Lower lobe of right lung (tissue), 2 donors: ENCODE results near the gene HOXD9. TPM values are rescaled to one million over a fixed set of nuclear protein-coding genes. Genes with fewer than 3 reads are reported as not detected.

Experiments used
- ATAC-seq, 2 donors: fragments of 200-7000 bp; cut with Tn5 transposase; one replicate each; pipeline ENCODE4 v1.9.1; 2020 to 2022; ENCODE audit warnings: mild to moderate bottlenecking in 2 of 2, moderate library complexity in 2 of 2
- DNase-seq: peaks from one replicate; pipeline ENCODE4 v3.0.0-alpha.2; 2020
- H3K27ac ChIP-seq: fragments of 200-600 bp; one replicate; pipeline ENCODE4 v1.8.0; 2022
- H3K27me3 ChIP-seq: fragments of 200-600 bp; one replicate; pipeline ENCODE4 v1.8.0; 2022; ENCODE audit warnings: low read depth
- H3K36me3 ChIP-seq: fragments of 200-600 bp; one replicate; pipeline ENCODE4 v1.8.0; 2022; ENCODE audit warnings: mild to moderate bottlenecking
- H3K4me1 ChIP-seq: fragments of 200-600 bp; one replicate; pipeline ENCODE4 v1.8.0; 2022
- H3K4me3 ChIP-seq: fragments of 200-600 bp; one replicate; pipeline ENCODE4 v1.8.0; 2022; ENCODE audit warnings: mild to moderate bottlenecking
- H3K9me3 ChIP-seq: fragments of 200-600 bp; one replicate; pipeline ENCODE4 v1.8.0; 2022
- intact Hi-C: fragments of 100-400 bp; cut with DNase I; formaldehyde crosslinking; loops from one replicate; pipeline ENCODE4 v1.11.0; 2022
- total RNA-seq: library from RNA; stranded (reverse); fragmentation: NEBNext Ultra II Directional; extraction: Animal tissue kit (Norgen Biotek cat#: 25700); gene quantifications from one replicate; pipeline ENCODE4 v1.2.1, GENCODE V29; 2021
- TF ChIP-seq, protein P1 (sequence below): fragments of 200-600 bp; IDR thresholded peaks from one replicate; pipeline ENCODE4 v1.8.0; 2022; ENCODE audit warnings: antibody characterized with exemption, mild to moderate bottlenecking
- donor health status: DM: no; HTN: yes; CAD: no; lungs with severe emphysema.

HOXD9 gene
- total RNA-seq, 1 donor from 2014 or later: 0.86 TPM

- H3K9me3 ChIP-seq: no peaks in the 10 kb centered on the region
- H3K4me1 ChIP-seq: peaks cover 35% of the 10 kb centered on the region
- H3K27me3 ChIP-seq: peaks cover 100% of the 10 kb centered on the region
- H3K36me3 ChIP-seq: no peaks in the 10 kb centered on the region
- ATAC-seq (no peak), DNase-seq (no peak)
- TF ChIP-seq, protein P1, sequence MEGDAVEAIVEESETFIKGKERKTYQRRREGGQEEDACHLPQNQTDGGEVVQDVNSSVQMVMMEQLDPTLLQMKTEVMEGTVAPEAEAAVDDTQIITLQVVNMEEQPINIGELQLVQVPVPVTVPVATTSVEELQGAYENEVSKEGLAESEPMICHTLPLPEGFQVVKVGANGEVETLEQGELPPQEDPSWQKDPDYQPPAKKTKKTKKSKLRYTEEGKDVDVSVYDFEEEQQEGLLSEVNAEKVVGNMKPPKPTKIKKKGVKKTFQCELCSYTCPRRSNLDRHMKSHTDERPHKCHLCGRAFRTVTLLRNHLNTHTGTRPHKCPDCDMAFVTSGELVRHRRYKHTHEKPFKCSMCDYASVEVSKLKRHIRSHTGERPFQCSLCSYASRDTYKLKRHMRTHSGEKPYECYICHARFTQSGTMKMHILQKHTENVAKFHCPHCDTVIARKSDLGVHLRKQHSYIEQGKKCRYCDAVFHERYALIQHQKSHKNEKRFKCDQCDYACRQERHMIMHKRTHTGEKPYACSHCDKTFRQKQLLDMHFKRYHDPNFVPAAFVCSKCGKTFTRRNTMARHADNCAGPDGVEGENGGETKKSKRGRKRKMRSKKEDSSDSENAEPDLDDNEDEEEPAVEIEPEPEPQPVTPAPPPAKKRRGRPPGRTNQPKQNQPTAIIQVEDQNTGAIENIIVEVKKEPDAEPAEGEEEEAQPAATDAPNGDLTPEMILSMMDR: no peak
- H3K4me3 ChIP-seq: no peak overlapping the region
- intact Hi-C loops: no loop called here
- no peak overlapping the region for H3K27ac ChIP-seq
These were observed 33.8 kb downstream of the HOXD9 start for GRCh38 chr2:176156301-176156806.

GRCh38 chr2:176156807-176157498 is 34.4 kb downstream of the HOXD9 start, which contains the start of gene HOXD3:
HOXD3 (plus strand) TSS chr2:176157307; CDS start chr2:176169115, 11,808 bp downstream.
- Histone ChIP-seq H3K4me1 (peaks cover 31% of the 10 kb centered on the region), H3K27ac (no peak within 1 kb of the TSS), H3K27me3 (peaks cover 100% of the 10 kb centered on the region), H3K36me3 (no peaks in the 10 kb centered on the region), H3K4me3 (no peak within 1 kb of the TSS), H3K9me3 (no peaks in the 10 kb centered on the region)
- no peak for ATAC-seq
- TF ChIP-seq, protein P1: no peak
- no peak for DNase-seq
- intact Hi-C loops: no loop called here

GRCh38 chr2:176157499-176158185 is 35.1 kb downstream of the HOXD9 start:
- H3K27me3 ChIP-seq: peaks cover 100% of the 10 kb centered on the region
- no peak for DNase-seq
- H3K4me3 ChIP-seq: no peak overlapping the region
- peaks cover 26% of the 10 kb centered on the region for H3K4me1 ChIP-seq
- no peaks in the 10 kb centered on the region for H3K36me3 ChIP-seq
- no peaks in the 10 kb centered on the region for H3K9me3 ChIP-seq
- intact Hi-C loops: no loop called here
- H3K27ac ChIP-seq: no peak overlapping the region
- TF ChIP-seq, protein P1: no peak
- no peak for ATAC-seq

GRCh38 chr2:176158186-176158591 is 35.7 kb downstream of the HOXD9 start:
- H3K36me3 ChIP-seq: no peaks in the 10 kb centered on the region
- ATAC-seq (no peak), DNase-seq (no peak)
- no peak overlapping the region for H3K4me3 ChIP-seq
- H3K27ac ChIP-seq: no peak overlapping the region
- no peaks in the 10 kb centered on the region for H3K9me3 ChIP-seq
- intact Hi-C loops: no loop called here
- peaks cover 26% of the 10 kb centered on the region for H3K4me1 ChIP-seq
- TF ChIP-seq, protein P1: no peak
- peaks cover 100% of the 10 kb centered on the region for H3K27me3 ChIP-seq

DNA sequence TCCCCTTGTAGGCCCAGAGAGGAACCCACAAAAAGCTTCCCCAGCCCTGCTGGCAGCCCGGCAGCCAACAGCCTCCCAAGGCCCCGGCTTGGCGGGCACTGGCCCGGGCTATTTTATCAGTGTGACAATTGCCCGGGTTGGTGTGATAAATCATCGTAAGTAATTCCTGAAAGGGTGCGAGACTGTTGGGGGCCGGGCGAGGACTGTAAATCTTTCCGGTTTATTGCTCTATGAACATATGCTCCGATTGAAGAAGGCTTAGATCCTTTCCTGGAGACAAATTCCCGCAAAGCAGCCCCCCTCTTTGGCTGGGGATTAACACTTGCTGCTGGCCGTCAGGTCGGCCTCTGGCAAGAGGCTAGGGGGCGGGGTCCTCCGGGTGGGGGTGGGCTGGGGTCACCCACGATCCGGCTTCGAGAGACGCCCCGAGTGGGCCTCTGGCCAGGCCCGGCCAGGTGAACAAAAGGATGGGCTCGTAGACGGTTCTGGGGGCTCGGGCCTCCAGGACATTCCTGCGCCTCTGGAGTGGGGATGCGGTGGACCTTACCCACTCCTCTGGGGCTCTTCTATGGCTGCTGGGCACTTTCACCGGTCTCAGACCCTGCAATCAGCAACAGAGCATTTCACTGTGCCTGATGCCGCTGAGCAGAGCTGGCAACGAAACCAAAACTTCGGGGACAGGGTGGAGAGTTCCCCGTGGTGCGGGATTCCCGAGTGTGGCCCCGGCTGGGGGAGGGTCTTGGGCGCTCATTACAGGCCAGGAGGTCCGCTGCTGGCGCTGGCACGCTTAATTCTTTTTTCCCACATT is 36.5 kb downstream of the HOXD9 start:
- no peaks in the 10 kb centered on the region for H3K9me3 ChIP-seq
- H3K4me1 ChIP-seq: peaks cover 26% of the 10 kb centered on the region
- H3K4me3 ChIP-seq: no peak overlapping the region
- H3K27me3 ChIP-seq: peaks cover 100% of the 10 kb centered on the region
- TF ChIP-seq, protein P1: no peak
- no peak overlapping the region for H3K27ac ChIP-seq
- intact Hi-C loops: no loop called here
- no peak for DNase-seq
- H3K36me3 ChIP-seq: no peaks in the 10 kb centered on the region
- ATAC-seq: peak in 1 of 2 donors; percentile 6
